Suppressor macrophage treated with lipopolysaccharide for 4 hours (primary cell): Measurements from ENCODE around the gene OSBPL1A.
A peak's percentile ranks its signal among the peaks of the same experiment; 100 is the strongest.

Experiments used
- DNase-seq: peaks from one replicate; pipeline ENCODE4 v3.0.0-alpha.2; 2020

OSBPL1A gene

DNA sequence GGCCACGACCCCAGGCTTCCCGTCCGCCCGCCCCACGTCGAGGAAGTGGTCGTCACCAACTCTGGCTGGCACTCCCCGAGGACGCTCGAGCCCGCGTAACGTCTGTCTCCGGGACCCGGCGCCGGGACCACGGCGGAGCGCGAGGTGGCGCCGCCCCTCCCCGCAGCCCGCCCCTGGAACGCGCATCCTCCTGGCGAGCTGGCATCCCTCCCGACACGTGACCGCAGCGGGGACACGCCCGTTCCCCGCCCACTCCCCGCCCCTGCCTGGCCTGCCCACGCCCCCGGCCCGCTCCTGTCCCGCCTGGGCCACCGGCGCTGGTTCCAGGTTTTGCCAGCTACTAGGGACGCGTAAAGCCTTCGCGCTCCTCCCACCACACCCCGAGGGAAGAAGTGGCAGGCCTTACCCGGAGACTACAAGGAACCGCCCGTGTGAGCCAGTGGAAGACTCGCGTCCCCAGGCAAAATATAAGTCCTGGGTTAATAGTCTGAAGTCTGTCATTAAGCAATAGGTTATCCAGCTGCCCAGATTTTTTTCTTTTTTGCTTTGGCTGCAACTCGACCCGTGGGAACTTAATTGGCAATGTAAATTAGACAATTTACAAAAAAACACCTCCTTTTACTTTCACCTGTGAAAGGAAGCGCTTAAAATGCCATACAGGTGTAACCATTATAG lies at the start of gene OSBPL1A:
Gene OSBPL1A, minus strand, starts transcription at position 131 of the 675 bp plus-strand sequence. CDS start 20,291 bp downstream, outside the sequence.
- peak; percentile 95 for DNase-seq

DNA sequence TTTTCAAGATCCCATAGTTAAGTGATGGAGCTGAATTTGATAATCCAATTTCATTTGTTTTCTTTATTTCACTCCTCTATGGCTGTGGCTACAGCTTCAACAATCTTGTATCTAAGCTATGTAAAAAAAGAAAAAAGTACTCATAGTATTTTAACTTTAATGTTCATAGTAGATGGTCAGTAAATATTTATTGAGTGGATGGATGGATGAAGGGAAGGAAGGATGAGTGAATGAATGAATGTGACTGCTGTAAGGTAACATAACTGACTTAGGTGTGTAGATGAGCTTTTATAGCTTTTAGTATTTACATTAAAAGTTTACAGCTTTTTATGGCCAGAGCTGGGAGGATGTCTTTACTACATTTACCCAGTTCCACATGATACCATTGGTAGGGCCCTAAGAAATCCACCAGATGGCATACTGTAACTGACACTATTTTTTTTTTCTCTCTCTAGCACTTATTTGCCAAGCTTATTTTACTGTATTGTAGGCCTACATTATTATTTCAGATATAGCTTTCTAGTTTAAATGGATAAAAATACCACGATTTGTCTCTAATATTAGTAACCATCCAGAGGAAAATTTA lies 49.4 kb upstream of the OSBPL1A start:
- DNase-seq = no peak

DNA sequence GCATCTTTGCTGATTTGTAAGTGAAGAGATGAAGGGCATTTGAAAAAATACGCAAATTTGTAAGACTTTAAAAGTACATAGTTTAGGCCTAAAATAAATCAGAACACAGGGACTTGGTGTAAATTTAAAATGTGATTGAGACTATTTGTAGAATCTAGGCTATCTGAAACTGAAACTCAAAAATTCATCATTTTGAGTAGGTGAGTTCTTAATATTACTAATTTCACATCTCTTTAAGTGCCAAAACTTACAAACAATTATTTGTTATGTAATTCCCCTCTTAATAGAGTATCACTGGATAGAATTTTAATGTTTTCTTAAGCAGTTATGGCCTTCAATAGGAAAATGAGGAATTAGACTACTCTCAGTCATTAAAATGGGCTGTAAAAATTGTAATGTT lies 48.8 kb upstream of the OSBPL1A start:
- DNase-seq = no peak

DNA sequence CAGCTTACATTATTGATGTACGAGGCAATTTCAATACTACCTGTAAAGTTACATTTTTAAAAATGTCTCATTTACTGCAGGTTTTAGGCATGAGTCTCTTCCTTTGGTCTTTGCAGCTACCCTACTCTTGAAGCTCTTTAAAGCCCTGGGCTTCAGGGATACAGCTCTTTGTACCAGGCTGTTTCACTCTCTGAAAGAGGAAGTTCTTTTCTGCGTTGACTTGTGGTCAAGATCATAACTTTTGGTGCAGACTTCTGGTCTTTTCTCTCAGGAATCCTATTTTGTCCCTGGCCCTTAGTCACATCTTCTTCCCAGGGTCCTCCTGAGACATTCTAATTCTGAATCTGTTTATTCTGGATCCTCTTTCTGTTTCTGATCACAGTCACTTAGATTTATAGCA lies 46.2 kb upstream of the OSBPL1A start:
- DNase-seq = peak; percentile 61

DNA sequence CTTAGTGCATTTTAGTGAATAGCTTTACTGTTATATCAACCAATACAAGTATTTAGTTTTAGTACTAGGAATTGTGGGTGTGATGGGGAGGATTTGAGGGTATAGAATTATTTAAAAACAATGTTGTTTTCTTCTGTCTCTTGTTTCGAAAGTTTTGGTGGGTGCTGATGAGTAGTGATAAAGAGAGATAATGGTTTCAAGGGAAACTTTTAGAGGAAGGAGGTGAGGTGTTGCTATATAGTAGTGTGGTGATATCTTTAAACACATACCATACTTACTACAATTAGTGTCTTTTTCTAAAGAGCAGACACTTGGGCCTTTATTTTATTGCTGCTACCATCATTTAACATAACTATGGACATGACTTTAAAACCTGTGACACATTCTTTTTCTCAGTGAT lies 39.3 kb upstream of the OSBPL1A start:
- no peak for DNase-seq

DNA sequence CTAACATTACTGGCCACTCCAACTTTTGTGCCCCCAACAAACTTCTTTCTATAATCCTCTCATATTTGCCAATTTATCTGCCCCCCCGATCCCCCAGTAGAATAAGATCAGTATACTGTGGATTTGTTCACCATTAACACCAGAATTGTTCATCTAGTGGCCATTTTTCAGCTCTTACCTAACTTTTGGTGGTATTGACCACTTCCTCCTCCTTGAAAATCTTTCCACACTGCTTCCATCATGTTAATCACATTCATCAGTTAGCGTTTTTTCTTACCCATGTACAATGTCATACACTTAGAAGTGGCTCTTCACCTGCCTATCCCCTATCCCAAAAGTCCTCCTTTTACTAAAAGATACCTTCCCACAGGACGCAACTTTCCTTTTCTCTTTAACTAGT lies 35.0 kb upstream of the OSBPL1A start:
- DNase-seq = no peak

DNA sequence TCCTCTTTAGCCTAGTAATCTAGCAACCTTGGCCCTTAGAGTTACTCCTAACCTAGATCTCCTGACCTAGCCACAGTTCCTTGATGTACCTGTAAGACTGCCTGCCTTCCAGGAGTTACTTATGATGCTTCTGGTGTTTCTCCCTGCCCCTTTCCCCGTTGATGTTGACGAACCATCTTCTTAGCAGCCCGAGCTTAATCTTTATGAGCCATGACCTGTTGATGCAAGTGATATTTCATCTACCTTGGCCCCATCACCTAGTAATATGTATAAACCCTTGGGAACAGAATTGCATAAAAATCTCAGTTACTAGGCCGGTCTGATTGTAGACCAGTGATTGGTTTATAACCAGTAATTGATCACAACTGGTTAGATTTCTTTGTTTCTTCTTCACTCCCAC lies 31.6 kb upstream of the OSBPL1A start:
- DNase-seq = no peak

DNA sequence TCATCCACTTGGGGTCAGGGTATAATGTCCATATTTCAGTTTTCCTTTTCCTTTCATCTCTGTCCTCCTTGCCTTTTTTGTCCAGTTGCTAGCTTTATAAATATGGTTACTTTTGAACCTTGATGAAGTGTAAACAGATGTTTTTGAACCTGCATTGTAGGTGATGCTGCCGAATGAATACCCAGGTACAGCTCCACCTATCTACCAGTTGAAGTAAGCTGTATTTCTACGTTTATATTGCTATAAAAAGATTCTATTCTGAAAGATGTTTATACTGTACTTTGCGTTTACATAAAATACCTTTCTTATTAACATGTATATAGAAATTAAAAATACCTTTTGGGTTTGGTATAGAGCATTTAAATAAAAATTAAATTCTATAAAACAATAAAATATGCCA lies 31.1 kb upstream of the OSBPL1A start:
- DNase-seq = no peak

DNA sequence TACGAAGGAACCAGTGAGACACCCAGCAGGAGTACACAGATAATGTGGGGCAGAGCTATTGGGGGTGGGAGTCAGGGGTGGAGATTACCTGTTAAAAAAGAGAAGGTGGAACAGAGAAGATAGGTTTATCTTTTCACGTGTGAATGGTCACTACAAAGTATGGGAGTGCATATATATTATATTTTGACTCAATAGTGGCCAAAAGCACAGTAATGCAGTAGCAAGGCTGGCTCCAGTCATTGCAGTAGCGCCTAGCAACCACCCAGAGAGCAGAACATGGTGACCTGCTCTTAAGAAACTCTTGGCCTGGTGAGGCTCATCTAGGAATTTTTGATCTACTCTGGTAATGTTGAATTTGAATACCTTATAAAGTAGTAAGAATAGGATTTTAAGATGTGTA lies 29.9 kb upstream of the OSBPL1A start:
- no peak for DNase-seq

DNA sequence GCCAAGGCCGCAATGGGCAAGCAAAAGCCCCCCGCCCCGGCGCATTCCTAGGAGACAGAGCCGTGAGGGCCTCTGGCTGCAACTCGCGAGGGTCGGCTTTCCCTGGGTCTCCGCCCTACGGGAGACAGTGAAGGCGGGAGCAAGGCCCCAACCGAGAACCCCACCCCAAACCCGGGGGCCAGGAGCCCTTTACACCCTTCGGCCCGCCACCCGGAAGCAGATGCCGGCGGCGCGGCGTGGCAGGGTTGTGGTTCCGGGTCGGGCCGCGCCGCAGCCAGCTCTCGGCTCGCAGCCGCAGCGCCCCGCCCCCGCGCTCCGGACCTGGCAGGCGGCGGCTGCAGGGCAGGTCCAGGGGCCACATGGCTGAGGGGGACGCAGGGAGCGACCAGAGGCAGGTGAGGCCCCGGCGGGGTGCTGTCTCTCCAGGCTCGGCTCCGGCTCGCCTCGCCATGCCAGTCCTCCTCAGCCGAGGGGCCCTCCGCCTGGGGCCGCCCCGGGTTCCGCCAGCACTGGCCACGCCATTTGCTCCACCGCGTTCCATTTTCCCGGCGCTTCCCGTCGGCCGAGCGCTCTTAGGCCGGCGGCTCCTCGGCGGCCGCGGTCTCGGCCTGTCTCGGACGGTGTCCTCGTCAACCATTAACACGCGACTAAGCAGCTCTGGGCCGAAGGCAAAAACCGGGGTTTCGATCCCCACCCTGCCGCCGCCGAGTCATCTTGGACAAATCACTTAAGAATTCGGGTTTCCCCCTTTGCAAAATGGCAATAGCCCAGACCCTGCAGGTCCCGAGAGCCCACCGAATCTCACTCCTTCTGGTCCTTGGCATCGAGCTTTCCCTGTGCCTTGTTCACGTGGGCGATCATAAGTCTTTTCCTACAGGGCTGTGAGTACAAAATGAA lies 29.0 kb upstream of the OSBPL1A start, which contains the start of gene IMPACT:
Gene IMPACT, plus strand, starts transcription at position 273 of the 897 bp plus-strand sequence. Its CDS starts 87 bp downstream, at position 360.
- peak; percentile 92 for DNase-seq

DNA sequence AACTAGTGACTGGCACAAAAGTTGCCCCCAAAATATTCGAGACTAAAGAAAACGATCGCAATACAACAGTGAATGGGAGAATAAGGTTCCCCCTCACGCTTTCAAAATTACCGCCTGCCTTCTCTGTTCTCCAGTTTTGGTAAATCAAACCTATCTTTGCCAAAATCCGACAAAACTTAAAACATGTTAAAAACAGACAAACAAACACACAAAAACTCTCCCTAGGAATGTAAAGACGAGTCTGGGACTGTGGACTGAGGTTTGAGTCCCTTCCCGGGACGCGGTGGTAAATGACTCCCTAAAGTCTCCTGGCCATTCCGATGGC lies 28.4 kb upstream of the OSBPL1A start:
- no peak for DNase-seq

DNA sequence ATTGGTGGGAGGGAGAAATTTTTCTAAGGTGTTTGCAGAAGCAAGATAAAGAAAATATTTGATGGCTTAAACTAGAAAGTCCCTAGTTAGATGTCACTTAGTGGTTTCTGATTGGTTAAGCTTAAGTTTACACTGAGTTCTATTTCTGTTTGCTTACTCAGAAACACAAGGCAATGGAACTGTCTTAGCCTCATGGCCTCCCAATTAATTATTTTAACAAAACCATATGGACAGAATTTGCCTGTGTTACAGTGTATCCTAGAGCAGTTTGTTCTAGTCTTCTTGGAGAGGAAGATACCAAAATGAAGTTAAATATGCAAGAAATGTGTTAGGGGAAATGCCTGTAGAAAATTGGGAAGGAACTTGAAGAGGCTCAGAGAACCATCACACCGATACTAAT lies 24.2 kb upstream of the OSBPL1A start:
- no peak for DNase-seq

DNA sequence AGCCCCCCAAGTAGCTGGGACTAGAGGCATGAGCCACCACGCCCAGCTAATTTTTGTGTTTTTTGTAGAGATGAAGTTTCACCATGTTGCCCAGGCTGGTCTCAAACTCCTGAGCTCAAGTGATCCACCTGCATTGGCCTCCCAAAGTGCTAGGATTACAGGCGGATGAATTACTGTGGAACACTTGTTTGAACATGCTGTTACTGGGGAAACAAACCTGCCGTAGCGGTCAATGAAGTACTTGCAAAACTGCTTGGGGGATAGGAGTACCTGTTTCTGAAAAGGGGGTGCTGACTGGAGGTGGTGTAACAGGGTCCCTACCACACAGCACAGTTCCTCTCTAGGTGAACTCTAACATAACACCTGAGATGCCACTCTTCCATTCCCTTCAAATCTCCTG lies 22.9 kb upstream of the OSBPL1A start:
- DNase-seq = no peak

DNA sequence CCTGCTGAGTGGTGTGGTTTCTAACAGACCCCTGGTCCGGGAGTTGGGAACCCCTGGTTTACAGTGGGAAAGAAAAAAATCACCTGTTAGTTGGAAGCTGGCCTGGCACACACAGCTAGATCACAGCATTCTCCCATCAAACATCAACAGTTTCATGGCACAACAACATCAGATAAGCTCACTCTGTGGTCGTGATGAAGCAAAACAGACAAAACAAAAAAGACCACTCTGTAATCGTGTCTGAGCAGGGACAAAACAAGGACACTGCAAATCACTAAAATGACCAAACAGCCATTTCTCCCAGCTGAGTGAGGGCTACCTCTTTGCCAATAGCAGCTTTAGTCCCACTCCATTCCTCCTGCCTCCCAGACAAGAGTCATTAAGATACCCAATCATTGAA lies 19.9 kb upstream of the OSBPL1A start:
- DNase-seq = no peak

DNA sequence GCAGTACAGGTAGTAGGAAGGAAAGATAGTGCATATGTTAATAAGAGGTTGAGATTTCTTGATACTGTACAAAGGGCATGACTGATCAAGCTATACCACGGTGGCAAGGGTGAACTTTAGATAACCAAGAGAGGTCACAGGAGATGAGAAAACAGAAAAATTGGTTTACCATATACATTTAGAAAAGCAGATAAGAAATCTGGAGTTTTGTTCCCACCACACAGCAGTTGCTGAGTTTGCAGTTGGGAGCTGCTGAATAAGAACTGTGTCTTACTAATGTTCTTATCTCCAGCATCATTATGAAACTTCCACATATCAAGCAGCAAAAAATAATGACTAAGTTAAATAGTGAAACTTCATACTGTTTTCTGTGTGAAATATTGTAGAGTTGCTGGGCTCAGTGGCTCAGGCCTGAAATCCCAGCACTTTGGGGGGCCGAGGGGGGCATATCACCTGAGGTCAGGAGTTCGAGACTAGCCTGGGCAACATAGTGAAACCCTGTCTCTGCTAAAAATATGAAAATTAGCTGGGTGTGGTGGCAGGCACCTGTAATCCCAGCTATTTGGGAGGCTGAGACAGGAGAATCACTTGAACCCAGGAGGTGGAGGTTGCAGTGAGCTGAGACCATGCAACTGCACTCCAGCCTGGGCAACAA lies 16.9 kb upstream of the OSBPL1A start:
- DNase-seq = no peak

DNA sequence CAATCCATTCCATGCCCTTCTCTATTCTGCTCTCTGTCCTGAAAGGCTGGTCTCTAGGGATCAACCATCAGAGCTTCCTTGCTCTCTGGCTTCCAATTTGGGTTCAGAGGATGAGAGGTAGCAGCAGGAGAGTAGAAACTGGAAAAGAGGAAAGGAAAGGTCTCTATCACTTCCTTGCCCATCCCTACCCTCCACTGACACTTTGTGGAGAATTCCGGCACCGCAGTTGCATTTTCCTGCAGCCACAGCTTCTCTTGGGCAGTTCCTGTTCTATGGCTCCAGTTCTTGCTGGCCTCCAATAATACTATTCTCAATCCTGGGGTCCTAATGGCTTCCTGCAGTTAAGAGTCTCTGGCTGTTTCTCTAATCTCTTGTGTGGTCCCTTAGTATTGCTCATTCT lies 15.5 kb upstream of the OSBPL1A start:
- DNase-seq = no peak

DNA sequence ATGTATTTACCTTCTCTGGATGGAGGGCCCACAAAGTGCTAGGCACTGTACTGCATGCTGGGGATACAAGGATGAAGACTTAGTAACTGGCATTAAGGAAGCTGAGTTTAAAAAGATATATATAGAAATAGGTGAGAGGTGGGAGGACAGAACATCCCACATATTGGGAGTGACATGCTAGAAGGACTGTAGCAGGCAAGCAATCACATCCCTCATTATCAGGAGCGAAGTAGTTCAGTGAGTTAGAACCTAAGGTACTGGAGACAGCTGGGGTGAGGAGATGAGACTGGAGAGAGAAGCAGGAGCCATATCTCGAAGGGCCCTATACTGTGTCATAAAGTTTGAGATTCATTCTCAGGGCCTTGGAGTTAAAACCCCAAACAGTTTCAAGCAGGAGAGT lies 10.9 kb upstream of the OSBPL1A start:
- no peak for DNase-seq

DNA sequence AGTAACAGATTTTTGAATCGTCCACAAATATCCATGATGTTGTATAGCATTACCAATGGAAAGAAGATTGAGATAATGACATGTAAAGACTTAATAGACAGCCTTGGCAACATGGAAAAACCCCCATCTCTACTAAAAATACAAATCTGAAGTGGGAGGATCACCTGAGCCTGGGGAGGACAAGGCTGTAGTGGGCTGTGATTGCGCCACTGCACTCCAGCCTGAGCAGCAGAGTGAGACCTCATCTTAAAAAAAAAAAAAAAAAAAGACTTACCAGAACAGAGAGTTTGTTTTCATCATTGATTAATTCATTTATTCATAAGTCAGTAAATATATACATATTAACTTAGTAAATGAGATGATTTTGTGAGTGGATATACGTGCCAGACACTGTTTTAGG lies 7.0 kb upstream of the OSBPL1A start:
- no peak for DNase-seq

DNA sequence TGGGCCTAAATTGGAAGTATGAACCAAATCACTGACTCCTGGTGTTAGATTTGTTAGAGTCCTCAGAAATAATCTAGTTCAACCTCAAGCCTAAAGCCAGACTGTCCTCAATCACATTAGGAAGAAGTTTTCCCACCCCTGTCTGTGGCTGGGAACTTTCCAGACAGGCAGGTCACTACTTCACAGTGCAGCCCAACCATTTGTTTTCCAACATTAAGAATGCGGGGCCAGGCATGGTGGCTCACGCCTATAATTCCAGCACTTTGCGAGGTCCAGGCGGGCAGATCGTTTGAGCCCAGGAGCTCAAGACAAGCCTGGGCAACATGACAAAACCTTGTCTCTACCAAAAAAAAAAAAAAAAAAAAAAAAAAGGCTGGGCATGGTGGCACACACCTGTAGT lies 5.5 kb upstream of the OSBPL1A start:
- no peak for DNase-seq

DNA sequence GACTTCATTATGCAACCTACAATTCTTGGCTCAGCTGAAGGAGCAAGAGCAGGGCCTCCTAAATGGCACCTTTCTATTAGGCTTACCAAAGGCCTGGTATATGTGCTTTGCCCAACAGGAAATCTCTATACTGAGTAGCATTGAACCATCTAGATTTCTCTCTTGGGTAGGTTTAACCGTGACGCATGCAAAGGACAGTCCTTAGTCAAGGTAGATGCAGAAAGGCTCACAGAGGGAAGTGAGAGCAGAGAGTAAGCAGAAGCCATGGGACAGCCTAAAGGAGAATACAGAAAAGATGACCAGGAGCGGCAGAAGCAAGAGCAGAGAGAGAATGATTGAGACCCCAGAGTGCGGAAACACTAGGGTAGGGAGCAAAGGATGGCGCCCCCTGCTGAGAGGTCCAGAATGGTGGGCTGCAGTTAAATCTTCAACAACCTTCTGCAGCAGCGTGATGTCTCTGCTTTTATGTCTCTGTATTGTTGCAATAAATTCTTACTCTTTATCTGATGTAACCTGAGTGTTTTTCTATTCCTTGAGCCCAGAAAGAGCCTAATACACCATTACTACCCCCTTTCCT lies 4.7 kb upstream of the OSBPL1A start:
- peak; percentile 16 for DNase-seq

DNA sequence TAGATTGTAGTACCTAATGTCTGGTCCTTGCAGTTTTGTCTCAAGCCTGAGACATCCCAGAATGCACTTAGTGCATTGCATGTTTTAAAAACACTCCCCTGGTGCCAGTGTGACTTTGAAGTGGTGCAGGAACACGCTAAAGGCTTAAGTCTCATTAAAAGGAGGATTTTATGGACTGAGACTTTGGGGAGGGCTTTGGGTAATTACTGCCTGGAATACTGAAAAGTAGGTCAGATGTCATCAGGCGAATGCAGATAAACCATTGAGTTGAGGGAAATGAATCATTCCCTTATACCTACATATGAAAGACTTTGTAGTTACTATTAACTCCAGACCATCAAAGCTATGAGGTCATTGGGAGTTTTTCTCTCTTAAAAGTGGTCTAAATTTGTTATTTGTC lies 3.0 kb upstream of the OSBPL1A start:
- no peak for DNase-seq

DNA sequence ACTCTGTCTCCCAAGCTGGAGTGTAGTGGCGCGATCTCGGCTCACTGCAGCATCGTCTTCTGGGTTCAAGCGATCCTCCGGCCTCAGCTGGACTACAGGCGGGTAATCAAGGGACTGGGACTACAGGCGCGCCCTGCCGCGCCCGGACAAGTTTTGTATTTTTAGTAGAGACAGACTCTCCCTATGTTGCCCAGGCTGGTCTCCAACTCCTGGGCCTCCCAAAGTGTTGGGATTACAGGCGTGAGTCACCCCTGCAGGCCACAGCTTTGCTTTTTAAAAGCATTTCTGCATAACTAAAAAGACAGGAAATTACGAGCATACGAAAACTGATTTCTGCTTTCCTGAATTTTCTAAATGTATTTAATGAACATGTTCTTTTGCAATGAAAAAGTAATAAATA lies 916 bp upstream of the OSBPL1A start:
- peak; percentile 24 for DNase-seq

DNA sequence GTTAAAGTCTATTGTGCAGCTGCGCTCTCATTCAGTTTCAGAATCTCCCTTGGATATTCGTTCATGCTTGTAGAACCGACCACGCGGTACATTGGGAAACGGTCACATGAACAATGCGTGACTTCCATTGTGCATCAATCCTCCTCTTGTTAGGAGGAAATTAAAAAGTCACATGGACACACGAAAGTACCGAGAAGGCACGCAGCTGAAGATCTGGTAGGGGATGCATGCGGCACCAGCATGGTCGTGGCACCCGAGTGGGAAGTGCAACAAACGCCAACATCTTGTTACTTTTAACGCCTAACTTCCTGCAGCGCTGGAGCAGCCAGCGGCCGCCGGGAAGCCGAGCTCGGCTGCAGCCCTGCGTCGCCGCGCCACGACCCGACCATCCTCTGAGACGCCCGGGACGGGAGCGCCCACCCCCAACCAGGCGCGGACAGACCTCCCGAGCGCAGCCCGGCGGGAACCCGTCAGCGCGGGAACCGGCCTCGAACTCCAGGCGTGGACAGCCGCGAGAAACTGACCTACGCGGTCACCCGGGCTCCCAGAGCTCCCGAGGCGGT lies 412 bp downstream of the OSBPL1A start:
- peak; percentile 94 for DNase-seq
